ENCODE results near the gene SLC29A3. TPM values are rescaled to one million over a fixed set of nuclear protein-coding genes. Genes with fewer than 3 reads are reported as not detected.

Gene SLC29A3
- total RNA-seq, 1 donor from 2014 or later, result 0.58 TPM

DNA sequence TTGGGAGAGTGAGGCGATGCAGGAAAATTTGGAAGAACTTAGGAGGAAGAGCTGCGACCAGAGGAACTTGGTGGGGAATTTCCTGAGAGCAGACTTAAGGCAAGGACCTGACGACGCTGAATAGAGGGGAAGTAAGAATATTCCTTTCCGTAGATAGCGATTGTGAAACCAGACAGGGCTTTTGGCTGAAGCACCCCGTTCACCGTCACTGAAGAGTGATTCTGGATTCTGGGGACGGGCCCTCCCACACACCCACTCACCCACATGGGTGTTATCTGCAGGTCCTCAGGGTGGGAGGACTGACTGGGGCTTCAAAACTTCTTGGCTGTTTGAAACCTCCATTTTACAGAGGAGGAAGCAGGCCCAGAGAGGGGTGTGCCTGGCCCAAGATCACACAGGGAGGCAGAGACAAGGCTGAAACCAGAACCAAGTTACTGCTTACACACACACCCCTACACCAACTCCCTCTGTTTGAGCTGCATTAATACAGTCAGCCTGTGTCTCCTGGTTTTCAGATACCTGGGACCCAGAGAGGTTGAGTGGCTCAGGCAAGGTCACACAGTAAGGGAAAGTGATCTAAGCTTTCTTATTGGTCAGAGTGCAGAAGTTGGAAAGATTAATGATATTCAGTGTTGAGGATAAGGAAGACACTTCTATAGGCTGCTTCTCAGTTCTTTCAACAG is 40.4 kb downstream of the SLC29A3 start:
- no peak overlapping the region for H3K4me3 ChIP-seq (ENCODE audit: low read depth, low read length)
- DNase-seq (ENCODE audit: low read depth), result no peak
- TF ChIP-seq CTCF (conservative IDR thresholded peaks at IDR 0.05; ENCODE audit: low read depth, low read length), result no peak

GRCh38 chr10:71360735-71361134 is 41.7 kb downstream of the SLC29A3 start:
- H3K4me3 ChIP-seq (ENCODE audit: low read depth, low read length), result no peak overlapping the region
- TF ChIP-seq CTCF (conservative IDR thresholded peaks at IDR 0.05; ENCODE audit: low read depth, low read length), result no peak
- DNase-seq (ENCODE audit: low read depth), result no peak

GRCh38 chr10:71361581-71361980 is 42.5 kb downstream of the SLC29A3 start:
- no peak overlapping the region for H3K4me3 ChIP-seq (ENCODE audit: low read depth, low read length)
- TF ChIP-seq CTCF (conservative IDR thresholded peaks at IDR 0.05; ENCODE audit: low read depth, low read length), result no peak
- DNase-seq (ENCODE audit: low read depth), result no peak

GRCh38 chr10:71362141-71362540 is 43.1 kb downstream of the SLC29A3 start:
- no peak for DNase-seq (ENCODE audit: low read depth)
- TF ChIP-seq CTCF (conservative IDR thresholded peaks at IDR 0.05; ENCODE audit: low read depth, low read length), result no peak
- H3K4me3 ChIP-seq (ENCODE audit: low read depth, low read length), result no peak overlapping the region

- H3K4me3 ChIP-seq (ENCODE audit: low read depth, low read length), result no peak overlapping the region
- TF ChIP-seq CTCF (conservative IDR thresholded peaks at IDR 0.05; ENCODE audit: low read depth, low read length), result no peak
- no peak for DNase-seq (ENCODE audit: low read depth)
These were observed 44.9 kb downstream of the SLC29A3 start for GRCh38 chr10:71363936-71364335.

DNA sequence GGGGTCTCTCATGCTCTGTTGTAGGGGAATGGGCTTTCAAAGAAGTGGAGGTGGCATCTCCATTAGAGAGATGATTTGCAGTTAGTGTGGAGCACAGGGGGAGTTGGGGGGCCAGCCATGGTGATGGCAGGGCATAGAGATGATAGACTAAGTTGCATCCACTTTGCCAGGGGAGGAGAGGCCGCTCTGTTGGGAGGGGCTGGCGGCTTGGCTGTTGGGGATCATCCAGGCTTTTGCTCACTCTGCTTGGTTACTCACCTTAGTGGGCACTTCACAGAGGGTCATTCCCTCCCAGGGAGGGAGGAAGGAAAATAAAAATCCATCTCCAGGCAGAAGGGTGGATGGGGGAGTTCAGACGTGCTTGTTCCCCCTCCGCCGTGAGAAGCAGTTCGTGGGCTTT is 46.3 kb downstream of the SLC29A3 start:
- DNase-seq (ENCODE audit: low read depth), result no peak
- no peak overlapping the region for H3K4me3 ChIP-seq (ENCODE audit: low read depth, low read length)
- no peak for TF ChIP-seq CTCF (conservative IDR thresholded peaks at IDR 0.05; ENCODE audit: low read depth, low read length)

DNA sequence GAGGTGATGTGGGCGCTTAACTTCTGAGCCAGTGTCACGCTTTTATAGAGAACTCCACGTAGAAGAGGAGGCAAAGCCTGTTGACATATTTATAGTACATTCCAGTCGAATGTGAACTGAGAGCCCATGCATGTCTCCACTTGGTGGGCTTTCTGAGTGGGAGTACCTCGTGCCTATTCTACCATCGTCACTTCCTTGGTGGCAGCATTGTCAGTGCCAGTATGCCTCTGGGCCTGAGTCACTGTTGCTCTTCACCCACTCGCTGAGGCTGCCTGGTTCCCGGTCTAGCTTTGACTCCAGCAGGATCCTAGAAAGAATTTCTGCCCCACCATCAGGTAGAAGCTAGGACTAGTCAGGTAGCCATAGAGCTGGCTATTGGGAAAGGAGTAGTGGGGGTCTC is 47.6 kb downstream of the SLC29A3 start:
- no peak for TF ChIP-seq CTCF (conservative IDR thresholded peaks at IDR 0.05; ENCODE audit: low read depth, low read length)
- H3K4me3 ChIP-seq (ENCODE audit: low read depth, low read length), result no peak overlapping the region
- no peak for DNase-seq (ENCODE audit: low read depth)

Data from epithelial cell of proximal tubule (primary cell).